Measurements from ENCODE around the gene CLCN6.

Gene CLCN6

DNA sequence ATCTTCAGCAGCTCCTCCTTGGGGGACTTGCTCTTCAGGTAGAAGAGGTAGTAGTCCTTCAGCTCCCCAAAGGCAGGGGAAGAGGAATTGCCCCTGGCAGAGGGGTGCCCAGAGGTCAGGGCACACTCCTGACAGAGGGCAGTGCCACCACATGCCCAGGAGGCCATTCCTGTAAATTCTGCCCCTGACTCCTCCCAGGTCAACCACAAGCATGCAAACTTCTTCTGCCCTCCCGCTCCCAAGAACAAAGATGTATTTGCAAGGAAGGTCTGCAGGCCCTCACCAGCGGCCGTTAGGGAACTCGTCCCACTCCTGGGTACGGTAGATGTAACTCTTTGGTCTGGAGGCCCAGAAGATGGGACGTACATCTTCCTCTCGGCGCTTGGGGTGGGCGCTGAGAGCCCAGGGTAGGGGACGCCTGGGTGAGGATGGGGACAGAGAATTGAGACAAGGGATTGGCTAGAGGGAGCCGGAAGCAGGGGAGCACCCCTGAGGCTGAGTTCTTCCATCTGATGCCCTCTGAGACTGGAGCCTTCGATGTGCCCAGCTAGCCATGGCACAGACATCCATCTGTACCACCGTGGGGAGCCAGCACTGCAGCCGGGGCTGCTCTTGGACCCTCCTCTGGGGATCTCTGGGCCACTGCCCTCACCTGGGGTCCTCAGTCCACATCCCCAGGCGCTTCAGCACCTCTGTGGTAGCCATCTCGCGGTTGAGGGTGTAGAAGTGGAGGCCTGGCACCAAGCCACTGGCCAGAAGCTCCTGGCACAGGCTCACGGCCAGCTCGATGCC is 11.3 kb upstream of the CLCN6 start:
- Histone ChIP-seq H3K36me3 (ENCODE audit: control insufficient read depth in 2 of 2, insufficient read depth in 1 of 2, low read length in 2 of 2) (peaks cover 0 to 75% of the 10 kb centered on the region in 2 experiments; a peak in 1 of 3 replicates), H3K4me3 (ENCODE audit: low read depth, low read length) (no peak overlapping the region), H3K4me1 (ENCODE audit: control insufficient read depth, insufficient read depth, low read length) (no peaks in the 10 kb centered on the region), H3K9me3 (ENCODE audit: control insufficient read depth, insufficient read depth, low read depth, low read length) (no peaks in the 10 kb centered on the region), H3K27ac (ENCODE audit: extremely low read depth, low read depth, low read length) (no peak overlapping the region)
- ChIA-PET POLR2A (interaction anchor here (1.4 kb wide), 1 partner anchor 9 kb away, joined by 6 read pairs; no protein-coding TSS in a partner anchor), CTCF (interaction anchor here (0.6 to 1.3 kb wide), 2 partner anchors 9 to 141 kb away, joined by 3 to 5 read pairs; no protein-coding TSS in a partner anchor)
- TF ChIP-seq ZNF2 (tag by site-specific recombination; IDR thresholded peaks at IDR 0.05) (no peak), ZNF585B (tag by site-specific recombination; IDR thresholded peaks at IDR 0.05) (no peak), ZNF571 (tag by site-specific recombination; IDR thresholded peaks at IDR 0.05) (no peak), ZNF600 (tag by site-specific recombination; IDR thresholded peaks at IDR 0.05) (no peak), ZNF157 (tag by site-specific recombination; IDR thresholded peaks at IDR 0.05) (no peak), ZNF23 (tag by site-specific recombination; IDR thresholded peaks at IDR 0.05; ENCODE audit: borderline replicate concordance) (no peak), ZNF140 (tag by site-specific recombination; IDR thresholded peaks at IDR 0.05) (no peak), KLF1 (tag by site-specific recombination; IDR thresholded peaks at IDR 0.05) (no peak)
- TF ChIP-seq, protein P1, sequence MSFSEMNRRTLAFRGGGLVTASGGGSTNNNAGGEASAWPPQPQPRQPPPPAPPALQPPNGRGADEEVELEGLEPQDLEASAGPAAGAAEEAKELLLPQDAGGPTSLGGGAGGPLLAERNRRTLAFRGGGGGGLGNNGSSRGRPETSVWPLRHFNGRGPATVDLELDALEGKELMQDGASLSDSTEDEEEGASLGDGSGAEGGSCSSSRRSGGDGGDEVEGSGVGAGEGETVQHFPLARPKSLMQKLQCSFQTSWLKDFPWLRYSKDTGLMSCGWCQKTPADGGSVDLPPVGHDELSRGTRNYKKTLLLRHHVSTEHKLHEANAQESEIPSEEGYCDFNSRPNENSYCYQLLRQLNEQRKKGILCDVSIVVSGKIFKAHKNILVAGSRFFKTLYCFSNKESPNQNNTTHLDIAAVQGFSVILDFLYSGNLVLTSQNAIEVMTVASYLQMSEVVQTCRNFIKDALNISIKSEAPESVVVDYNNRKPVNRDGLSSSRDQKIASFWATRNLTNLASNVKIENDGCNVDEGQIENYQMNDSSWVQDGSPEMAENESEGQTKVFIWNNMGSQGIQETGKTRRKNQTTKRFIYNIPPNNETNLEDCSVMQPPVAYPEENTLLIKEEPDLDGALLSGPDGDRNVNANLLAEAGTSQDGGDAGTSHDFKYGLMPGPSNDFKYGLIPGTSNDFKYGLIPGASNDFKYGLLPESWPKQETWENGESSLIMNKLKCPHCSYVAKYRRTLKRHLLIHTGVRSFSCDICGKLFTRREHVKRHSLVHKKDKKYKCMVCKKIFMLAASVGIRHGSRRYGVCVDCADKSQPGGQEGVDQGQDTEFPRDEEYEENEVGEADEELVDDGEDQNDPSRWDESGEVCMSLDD (tag by site-specific recombination; IDR thresholded peaks at IDR 0.05), result no peak

DNA sequence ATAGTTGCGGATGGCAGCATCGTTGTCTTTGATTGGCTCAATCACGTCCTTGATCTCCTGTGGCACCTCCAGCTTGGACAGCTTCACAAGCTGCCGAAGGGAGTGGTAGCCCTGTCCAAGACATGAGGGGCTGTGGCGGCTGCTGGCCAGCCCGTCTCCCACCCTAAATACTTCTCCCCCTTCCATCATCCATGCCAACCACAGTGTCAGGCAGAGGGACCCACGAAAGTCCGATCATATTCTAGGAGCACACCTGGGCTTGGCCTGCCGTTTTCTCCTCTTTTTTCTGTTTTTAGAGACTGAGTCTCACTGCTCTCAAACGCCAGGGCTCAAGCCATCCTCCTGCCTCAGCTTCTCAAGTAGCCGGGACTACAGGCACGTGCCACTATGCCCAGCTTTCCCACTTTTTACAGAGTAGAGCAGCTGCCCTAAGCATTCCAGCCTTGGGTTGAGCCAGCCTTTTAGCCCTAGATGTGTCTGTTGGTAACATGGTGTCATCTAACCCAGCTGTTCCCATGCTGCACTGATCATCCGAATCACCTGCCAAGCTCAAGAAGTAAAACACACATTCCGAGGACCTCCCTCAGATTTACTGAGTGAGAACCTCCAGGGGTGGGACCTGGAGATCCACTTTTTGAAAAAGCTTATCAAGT is 10.6 kb upstream of the CLCN6 start:
- POLR2A ChIA-PET, result no interaction called here
- Histone ChIP-seq H3K36me3 (ENCODE audit: control insufficient read depth in 2 of 2, insufficient read depth in 1 of 2, low read length in 2 of 2) (peaks cover 0 to 75% of the 10 kb centered on the region in 2 experiments; a peak in 1 of 3 replicates), H3K27ac (ENCODE audit: extremely low read depth, low read depth, low read length) (no peak overlapping the region), H3K9me3 (ENCODE audit: control insufficient read depth, insufficient read depth, low read depth, low read length) (no peaks in the 10 kb centered on the region), H3K4me1 (ENCODE audit: control insufficient read depth, insufficient read depth, low read length) (no peaks in the 10 kb centered on the region), H3K4me3 (ENCODE audit: low read depth, low read length) (no peak overlapping the region)
- CTCF ChIA-PET, result interaction anchor here (0.6 kb wide), 1 partner anchor 11 kb away, joined by 3 read pairs; no protein-coding TSS in a partner anchor
- TF ChIP-seq ZNF596 (tag by site-specific recombination; IDR thresholded peaks at IDR 0.05), result no peak
- no peak for TF ChIP-seq ZNF23 (tag by site-specific recombination; IDR thresholded peaks at IDR 0.05; ENCODE audit: borderline replicate concordance)
- TF ChIP-seq ZNF24 (tag by site-specific recombination; IDR thresholded peaks at IDR 0.05), result no peak
- no peak for TF ChIP-seq ZBTB21 (tag by site-specific recombination; IDR thresholded peaks at IDR 0.05)
- no peak for TF ChIP-seq ZNF776 (tag by site-specific recombination; IDR thresholded peaks at IDR 0.05; ENCODE audit: borderline replicate concordance)
- no peak for TF ChIP-seq ZNF354C (tag by site-specific recombination; IDR thresholded peaks at IDR 0.05; ENCODE audit: borderline replicate concordance, low read depth)
- no peak for TF ChIP-seq ZNF114 (tag by site-specific recombination; IDR thresholded peaks at IDR 0.05)
- no peak for TF ChIP-seq ZFP37 (tag by site-specific recombination; IDR thresholded peaks at IDR 0.05)
- no peak for TF ChIP-seq ZSCAN4 (tag by site-specific recombination; IDR thresholded peaks at IDR 0.05)
- TF ChIP-seq ZNF324 (tag by site-specific recombination; IDR thresholded peaks at IDR 0.05), result no peak
- no peak for TF ChIP-seq WT1 (tag by site-specific recombination; IDR thresholded peaks at IDR 0.05)
- no peak for TF ChIP-seq KLF17 (tag by site-specific recombination; IDR thresholded peaks at IDR 0.05)
- no peak for TF ChIP-seq ZIC2 (tag by site-specific recombination; IDR thresholded peaks at IDR 0.05)
- no peak for TF ChIP-seq ZNF292 (tag by site-specific recombination; IDR thresholded peaks at IDR 0.05; ENCODE audit: borderline replicate concordance, low read depth)
- TF ChIP-seq ZSCAN30 (tag by site-specific recombination; IDR thresholded peaks at IDR 0.05), result no peak
- no peak for TF ChIP-seq ZNF639 (tag by site-specific recombination; IDR thresholded peaks at IDR 0.05)

Measured in HEK293 (cell line).